GM19239 (cell line): ENCODE data around the gene BLOC1S2.
A peak's percentile ranks its signal among the peaks of the same experiment; 100 is the strongest.
"Not testable (repeated sequence)": the region's sequence is repeated elsewhere in the genome, so short reads cannot be mapped to it uniquely, and the experiment has no call there.

Experiments used
- DNase-seq: peaks from one replicate; pipeline ENCODE4 v3.0.0; 2011; ENCODE audit warnings: low spot score; ENCODE audit not compliant: insufficient read length
- FAIRE-seq: peaks from 2 replicates; lab custom pipeline; 2011; peaks lifted over from hg19 to GRCh38; lab: Jason Lieb, UNC

BLOC1S2 gene

DNA sequence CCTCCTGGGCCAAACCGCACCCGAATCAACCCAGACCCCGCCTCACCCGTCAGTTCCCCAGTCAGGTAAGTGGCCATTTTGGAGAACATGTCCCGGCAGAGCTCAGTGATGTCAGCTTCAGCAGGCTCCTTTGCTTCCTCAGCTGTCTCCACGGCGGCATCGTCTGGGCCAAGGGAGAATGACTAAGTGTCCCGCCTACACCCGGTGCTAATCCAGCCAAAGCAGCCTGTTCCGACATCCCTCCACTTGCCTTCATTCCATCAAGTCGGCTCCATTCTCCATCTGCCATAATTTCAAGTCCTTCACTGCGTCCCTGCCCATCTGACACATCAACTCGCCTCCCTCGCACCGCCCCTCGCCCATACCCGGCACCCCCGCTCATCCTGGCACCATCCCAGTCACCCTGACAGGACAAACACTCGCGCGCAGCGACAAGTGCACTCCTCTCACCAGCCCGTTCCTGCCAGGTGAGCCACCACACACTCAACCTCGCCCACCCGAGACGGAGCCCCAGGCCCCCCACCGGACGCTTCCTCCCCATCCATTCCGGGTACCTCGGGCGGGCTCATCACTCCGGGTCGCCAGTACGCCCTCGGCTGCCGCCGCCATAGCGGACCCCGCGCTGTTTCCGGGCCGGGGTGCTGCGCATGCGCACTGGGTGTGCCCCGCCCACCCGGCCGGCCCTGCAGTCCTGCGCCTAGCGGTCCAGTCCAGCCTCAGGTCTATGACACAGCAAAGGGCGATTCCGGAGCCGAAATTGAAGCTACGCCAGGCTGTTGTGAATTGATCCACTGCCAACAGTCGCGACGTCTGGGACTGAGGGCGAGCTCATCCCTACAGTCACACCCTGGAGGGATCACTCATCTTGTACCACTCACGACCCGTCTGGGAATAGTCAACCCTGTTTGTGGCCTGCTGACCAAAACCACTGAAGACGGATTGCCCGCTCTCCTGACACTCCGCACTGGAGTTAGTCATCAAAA lies at the start of gene BLOC1S2:
TSS of gene BLOC1S2 (minus strand) at position 630 of the 983 bp plus-strand sequence. CDS start at position 609, 21 bp downstream.
- peak; percentile 89 for DNase-seq
- peak; percentile 90 for FAIRE-seq

DNA sequence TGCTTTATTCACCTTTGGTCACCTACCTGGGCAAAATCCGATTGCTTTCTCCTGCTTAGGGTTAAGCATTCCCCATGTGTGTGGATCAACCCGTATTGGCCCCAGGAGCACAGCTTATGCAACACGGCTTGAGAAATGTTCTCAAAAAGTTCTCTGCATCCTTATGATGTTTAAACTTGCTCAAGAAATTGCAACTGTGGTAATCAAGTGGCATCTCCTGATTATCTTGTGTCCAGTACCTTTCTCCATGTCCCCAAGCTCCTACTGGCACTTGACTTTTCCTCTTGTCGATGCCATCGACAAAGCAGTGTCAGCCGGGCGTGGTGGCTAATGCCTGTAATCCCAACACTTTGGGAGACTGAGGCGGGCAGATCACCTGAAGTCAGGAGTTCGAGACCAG lies 48.3 kb upstream of the BLOC1S2 start:
- no peak for FAIRE-seq
- DNase-seq = no peak

GRCh38 chr10:100333661-100334440 lies 47.4 kb upstream of the BLOC1S2 start:
- FAIRE-seq (no peak), DNase-seq (no peak)

DNA sequence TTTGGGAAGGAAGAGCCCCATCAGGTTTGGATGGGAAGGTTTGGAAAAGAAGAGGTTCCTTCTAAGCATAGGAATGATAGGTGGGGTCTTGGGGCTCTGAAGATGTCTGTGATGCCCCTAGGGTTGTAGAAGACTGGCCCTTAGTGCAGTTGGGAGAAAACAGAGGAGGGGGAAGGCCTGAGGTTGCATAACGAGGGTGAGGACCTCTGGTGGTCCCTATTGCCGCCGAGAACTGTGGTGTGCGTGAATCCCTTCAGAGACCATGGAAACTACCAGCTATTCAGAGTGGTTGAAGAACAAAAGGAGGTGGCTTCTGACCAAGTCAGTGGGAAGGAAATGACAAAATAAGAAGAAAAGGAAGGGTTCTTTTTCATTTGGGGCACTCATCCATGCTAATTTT lies 46.6 kb upstream of the BLOC1S2 start:
- FAIRE-seq = no peak
- DNase-seq = no peak

- FAIRE-seq (no peak), DNase-seq (no peak)
These were observed 43.6 kb upstream of the BLOC1S2 start, which contains the start of gene PKD2L1 for GRCh38 chr10:100330079-100330478. PKD2L1 (minus strand) TSS chr10:100330228; CDS start chr10:100330103, 125 bp downstream.

DNA sequence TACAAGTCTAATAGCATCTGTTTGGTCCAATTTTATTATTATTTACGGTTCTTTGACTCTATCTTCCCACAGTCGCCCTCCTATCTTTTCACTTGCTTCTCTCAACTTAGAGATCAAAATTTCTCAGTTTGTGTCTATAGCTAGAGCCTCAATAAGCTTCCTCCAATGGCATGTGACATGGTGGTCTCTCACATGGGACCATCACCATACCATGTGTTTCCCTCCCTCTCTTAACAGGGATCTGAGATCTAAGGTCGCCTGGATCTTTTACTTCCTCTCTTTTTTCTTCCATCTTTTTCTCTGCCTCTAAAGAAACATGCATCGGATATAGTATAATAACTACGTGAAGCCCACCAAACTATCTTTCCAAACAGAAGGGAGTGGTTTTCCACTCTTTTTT lies 41.7 kb upstream of the BLOC1S2 start:
- DNase-seq (no peak), FAIRE-seq (no peak)

- DNase-seq (no peak), FAIRE-seq (no peak)
These were observed 41.2 kb upstream of the BLOC1S2 start for GRCh38 chr10:100327718-100328009.

DNA sequence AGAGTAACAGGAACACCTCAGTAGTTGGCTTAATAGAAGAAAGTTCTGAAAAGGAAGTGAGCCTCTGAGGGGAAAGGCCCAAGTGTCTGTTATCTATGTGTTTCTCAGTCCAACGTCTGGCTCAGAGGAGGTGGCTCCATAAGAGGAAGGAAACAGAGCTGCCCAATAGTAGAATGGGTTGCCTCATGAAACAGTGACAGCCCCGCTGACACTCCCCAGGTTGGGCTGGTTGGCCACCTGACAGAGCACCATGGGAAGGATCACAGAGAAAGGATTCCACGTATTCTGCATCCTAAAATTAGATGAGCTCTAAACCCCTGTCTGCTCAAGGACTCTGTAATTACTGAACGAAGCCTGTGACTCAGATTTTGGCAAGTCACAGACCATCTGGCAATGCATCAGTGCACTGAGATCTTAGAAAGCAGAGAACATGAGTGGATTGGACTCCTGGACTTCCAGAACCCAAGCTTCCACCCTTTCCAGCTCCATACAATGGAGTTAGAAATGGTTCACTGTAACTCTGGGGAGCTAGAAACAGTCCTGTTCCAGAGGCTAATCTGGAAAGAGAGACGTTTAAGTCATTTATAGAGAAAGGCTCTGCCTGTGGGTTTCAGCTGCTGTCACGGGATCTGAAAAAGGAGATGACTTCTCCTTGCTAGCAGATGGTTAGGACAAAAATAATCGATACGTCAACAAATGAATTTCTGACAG lies 40.7 kb upstream of the BLOC1S2 start:
- DNase-seq (peak; percentile 68), FAIRE-seq (peak; percentile 96)

DNA sequence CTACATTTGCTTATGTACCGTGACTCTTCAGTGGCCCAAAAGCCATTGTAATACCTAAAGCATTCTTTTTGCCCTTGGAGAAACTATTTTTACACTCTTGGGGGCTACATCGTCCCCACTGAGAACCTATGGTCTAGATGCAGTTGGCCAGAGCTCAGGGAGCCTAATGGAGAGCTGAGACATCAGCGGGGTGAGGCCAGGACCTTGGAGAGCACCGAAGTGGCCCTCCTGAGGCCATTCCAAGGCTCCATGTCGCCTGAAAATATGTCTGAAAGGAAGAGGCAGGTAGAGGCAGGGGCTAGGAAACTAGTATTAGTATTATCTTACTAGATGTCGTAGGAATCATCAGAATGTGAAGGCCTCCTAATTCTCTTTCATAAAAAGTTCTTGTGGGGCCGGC lies 38.7 kb upstream of the BLOC1S2 start:
- no peak for DNase-seq
- FAIRE-seq = no peak

DNA sequence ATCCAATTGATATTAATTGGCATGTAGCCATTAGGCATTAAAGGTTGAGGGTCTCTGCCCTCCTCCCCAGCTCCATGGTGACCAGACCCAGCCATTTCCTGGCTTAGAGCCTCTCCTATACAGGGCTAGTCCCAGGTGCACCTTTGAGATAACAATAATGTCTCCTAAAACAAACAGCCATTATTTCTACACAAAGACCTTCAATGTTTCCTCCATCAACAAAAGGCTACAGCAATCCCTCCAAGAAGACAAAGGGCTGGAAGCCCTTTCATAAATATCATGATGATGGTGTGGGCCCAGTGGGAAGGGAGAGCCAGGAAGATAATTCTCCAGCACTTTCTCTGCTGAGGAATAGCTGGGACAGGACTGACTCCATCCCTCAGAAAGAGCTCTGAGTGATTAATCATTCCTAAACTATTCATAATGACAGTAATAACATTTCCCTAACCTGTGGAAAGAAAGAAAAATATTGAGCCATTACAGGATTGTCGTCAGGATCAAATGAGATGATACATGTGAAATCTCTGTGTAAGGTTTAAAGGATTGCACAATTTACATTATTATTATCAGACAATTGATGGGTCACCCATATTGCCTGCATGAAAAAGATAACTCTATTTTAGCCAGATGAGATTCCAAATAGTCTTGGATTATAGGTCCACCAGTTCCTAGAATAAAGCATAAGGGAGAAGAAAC lies 33.4 kb upstream of the BLOC1S2 start:
- FAIRE-seq (no peak), DNase-seq (no peak)

- no peak for FAIRE-seq
These were observed 31.7 kb upstream of the BLOC1S2 start for GRCh38 chr10:100318207-100318606.

GRCh38 chr10:100315615-100316014 lies 29.1 kb upstream of the BLOC1S2 start:
- FAIRE-seq = no peak
- DNase-seq = no peak

More at GRCh38 chr10:100318207-100318606, 31.7 kb upstream of the BLOC1S2 start:
- DNase-seq = no peak

DNA sequence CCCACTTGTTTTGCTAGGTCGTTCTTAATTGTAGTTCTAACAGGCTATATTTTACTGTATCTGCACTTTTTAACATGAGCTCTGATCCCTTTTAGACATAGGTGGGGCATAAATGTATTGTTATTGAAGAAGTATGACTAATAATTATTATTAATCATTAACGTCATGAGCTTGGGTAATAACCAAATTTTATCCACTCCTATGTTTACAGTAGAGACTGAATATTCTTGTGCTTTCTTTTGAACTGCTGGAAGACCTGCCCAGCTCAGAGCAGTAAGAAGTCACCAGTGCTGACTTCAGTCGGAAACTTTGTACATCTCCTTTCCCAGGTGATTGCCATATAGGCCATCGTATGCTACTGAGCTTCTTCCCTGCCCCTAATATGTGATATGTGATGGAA lies 24.8 kb upstream of the BLOC1S2 start:
- FAIRE-seq = no peak

GRCh38 chr10:100307684-100308083 lies 21.2 kb upstream of the BLOC1S2 start:
- FAIRE-seq = no peak
- DNase-seq = no peak

More for the DNA sequence above, 24.8 kb upstream of the BLOC1S2 start:
- no peak for DNase-seq

DNA sequence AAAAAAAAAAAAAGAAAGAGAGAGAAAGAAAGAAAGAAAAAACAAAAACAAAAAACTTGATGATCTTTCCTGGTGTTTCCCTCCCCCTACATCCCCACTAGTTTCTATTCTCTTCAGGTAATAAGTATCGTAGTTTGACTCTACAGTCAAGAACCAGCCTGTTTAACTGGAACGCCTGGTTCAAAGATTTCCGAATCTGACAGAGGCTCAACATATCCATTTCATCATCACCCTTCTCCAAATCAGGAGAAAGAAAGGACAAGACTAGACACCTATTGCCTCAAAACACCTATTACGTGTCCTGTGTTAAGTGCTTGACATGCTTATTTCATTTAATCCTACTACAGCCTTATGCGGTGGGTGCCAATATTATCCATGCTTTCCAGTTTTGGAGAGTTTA lies 20.4 kb upstream of the BLOC1S2 start:
- FAIRE-seq (no peak), DNase-seq (no peak)

DNA sequence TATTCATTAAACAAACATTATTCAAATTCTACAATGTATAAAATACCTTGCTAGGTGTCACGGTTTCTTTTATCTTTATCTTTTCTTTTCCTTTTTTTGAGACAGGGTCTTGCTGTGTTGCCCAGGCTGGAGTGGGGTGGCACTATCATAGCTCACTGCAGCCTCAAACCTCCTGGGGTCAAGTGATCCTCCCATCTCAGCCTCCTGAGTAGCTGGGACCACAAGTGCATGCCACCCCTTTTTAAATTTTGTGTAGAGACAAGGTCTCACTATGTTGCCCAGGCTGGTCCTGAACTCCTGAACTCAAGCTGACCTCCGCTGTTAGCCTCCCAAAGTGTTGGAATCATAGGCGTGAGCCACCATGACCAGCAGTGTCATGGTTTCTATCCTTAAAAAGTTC lies 17.9 kb upstream of the BLOC1S2 start:
- no peak for DNase-seq
- FAIRE-seq = no peak

- DNase-seq (no peak), FAIRE-seq (peak; percentile 63)
These were observed 17.3 kb upstream of the BLOC1S2 start for GRCh38 chr10:100303724-100304319.

- not testable (repeated sequence) for FAIRE-seq, DNase-seq
These were observed 14.6 kb upstream of the BLOC1S2 start for GRCh38 chr10:100301123-100301522.

DNA sequence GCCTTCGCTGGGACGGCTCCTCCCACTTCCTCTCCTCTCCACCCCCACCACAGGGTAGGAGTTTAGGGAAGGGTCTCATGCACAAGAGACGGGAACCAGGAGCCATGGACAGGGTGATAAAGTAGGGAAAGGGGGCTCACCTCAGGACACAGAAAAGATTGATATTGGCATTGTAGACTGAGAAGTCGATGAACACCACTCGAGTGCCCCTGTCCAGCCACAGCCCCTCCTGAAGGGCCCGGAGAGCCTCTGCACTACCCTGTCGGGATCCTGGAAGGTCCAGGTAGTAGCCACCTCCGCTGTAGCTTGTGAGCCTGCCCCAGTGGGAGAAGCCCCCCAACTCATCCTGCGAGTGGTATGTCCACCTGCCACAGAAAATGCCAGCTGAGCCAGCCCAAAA lies 10.8 kb upstream of the BLOC1S2 start:
- DNase-seq (no peak), FAIRE-seq (no peak)
